Caco-2 (cell line): ENCODE data around the gene FHOD3. TPM values are rescaled to one million over a fixed set of nuclear protein-coding genes. Genes with fewer than 3 reads are reported as not detected.

ENCODE experiments used
- BruUV-seq: library from RNA; stranded (reverse); fragments of 400-500 nt; replicated peaks from 2 replicates; lab custom pipeline; 2021; lab: Mats Ljungman, UMichigan
- CTCF ChIA-PET: fragments of 300-600 bp; sonication (Branson Sonifier 250); formaldehyde crosslinking; loops from one replicate; lab custom pipeline; 2022; ENCODE audit warnings: antibody characterized with exemption; lab: Charles Lee
- POLR2A ChIA-PET: fragments of 300-600 bp; sonication (Branson Sonifier 250); formaldehyde crosslinking; loops from one replicate; lab custom pipeline; 2022; ENCODE audit warnings: antibody characterized with exemption; lab: Charles Lee
- DNase-seq, 2 experiments: peaks; one replicate each; pipeline versions ENCODE4 v3.0.0 to v3.0.0-alpha.2; 2020 to 2022
- H3K27me3 ChIP-seq: replicated peaks from 2 replicates; pipeline ENCODE4 v1.6.0; 2011; ENCODE audit warnings: low read length; ENCODE audit not compliant: control insufficient read depth, insufficient read depth
- H3K36me3 ChIP-seq: 2 replicates; pipeline ENCODE4 v1.5.1; 2011; ENCODE audit warnings: low read length; ENCODE audit not compliant: control insufficient read depth, insufficient read depth
- H3K4me1 ChIP-seq: fragments of 250-450 bp; sonication (Bioruptor Pico); 2 replicates; pipeline ENCODE4 v1.5.1; 2020; ENCODE audit warnings: mild to moderate bottlenecking
- H3K4me3 ChIP-seq: 2 replicates; pipeline ENCODE4 v1.5.1; 2011; ENCODE audit warnings: low read depth, mild to moderate bottlenecking, control low read depth, low read length
- H3K9me3 ChIP-seq: fragments of 250-450 bp; sonication (Bioruptor Pico); 2 replicates; pipeline ENCODE4 v1.5.1; 2020; ENCODE audit warnings: mild to moderate bottlenecking, moderate library complexity
- H3K27ac Mint-ChIP-seq: one replicate; pipeline ENCODE4 v1.8.0; 2022; ENCODE audit warnings: mixed read lengths; ENCODE audit not compliant: unreplicated experiment
- H3K27me3 Mint-ChIP-seq: one replicate; pipeline ENCODE4 v1.8.0; 2022; ENCODE audit warnings: mixed read lengths; ENCODE audit not compliant: insufficient read depth, unreplicated experiment
- H3K36me3 Mint-ChIP-seq: one replicate; pipeline ENCODE4 v1.8.0; 2022; ENCODE audit warnings: mild to moderate bottlenecking, mixed read lengths; ENCODE audit not compliant: insufficient read depth, unreplicated experiment
- H3K4me1 Mint-ChIP-seq: one replicate; pipeline ENCODE4 v1.8.0; 2022; ENCODE audit warnings: low read depth, mixed read lengths; ENCODE audit not compliant: unreplicated experiment
- H3K4me3 Mint-ChIP-seq: one replicate; pipeline ENCODE4 v1.8.0; 2022; ENCODE audit warnings: mild to moderate bottlenecking, moderate library complexity, mixed read lengths; ENCODE audit not compliant: unreplicated experiment
- H3K9me3 Mint-ChIP-seq: one replicate; pipeline ENCODE4 v1.8.0; 2022; ENCODE audit warnings: mixed read lengths; ENCODE audit not compliant: unreplicated experiment
- intact Hi-C: fragments of 100-400 bp; cut with micrococcal nuclease; formaldehyde crosslinking; loops from one replicate; pipeline ENCODE4 v1.10.0; 2022; ENCODE audit not compliant: unreplicated experiment
- total RNA-seq: library from RNA; stranded (reverse); gene quantifications from 2 replicates; pipeline ENCODE4 v1.2.3, GENCODE V29; 2022
- TF ChIP-seq, protein P1 (sequence below), 2 experiments: fragments of 200-600 bp in 1 of 2; IDR thresholded peaks; 1 replicate in 1 of 2; 2 replicates in 1 of 2; pipeline versions ENCODE4 v1.5.1 to v1.8.0; 2011 to 2022; ENCODE audit warnings: antibody characterized with exemption in 1 of 2, control low read depth in 1 of 2, inconsistent platforms in 1 of 2, low read depth in 1 of 2, low read length in 1 of 2, mild to moderate bottlenecking in 1 of 2, moderate library complexity in 1 of 2; ENCODE audit not compliant: insufficient read depth in 1 of 2, severe bottlenecking in 1 of 2, unreplicated experiment in 1 of 2

FHOD3 gene
- total RNA-seq, 1 experiment from 2014 or later = not detected

- ChIA-PET POLR2A (no interaction called here), CTCF (no interaction called here)
- TF ChIP-seq, protein P1, sequence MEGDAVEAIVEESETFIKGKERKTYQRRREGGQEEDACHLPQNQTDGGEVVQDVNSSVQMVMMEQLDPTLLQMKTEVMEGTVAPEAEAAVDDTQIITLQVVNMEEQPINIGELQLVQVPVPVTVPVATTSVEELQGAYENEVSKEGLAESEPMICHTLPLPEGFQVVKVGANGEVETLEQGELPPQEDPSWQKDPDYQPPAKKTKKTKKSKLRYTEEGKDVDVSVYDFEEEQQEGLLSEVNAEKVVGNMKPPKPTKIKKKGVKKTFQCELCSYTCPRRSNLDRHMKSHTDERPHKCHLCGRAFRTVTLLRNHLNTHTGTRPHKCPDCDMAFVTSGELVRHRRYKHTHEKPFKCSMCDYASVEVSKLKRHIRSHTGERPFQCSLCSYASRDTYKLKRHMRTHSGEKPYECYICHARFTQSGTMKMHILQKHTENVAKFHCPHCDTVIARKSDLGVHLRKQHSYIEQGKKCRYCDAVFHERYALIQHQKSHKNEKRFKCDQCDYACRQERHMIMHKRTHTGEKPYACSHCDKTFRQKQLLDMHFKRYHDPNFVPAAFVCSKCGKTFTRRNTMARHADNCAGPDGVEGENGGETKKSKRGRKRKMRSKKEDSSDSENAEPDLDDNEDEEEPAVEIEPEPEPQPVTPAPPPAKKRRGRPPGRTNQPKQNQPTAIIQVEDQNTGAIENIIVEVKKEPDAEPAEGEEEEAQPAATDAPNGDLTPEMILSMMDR (IDR thresholded peaks at IDR 0.05; ENCODE audit: insufficient read depth in 1 of 2, low read depth in 1 of 2, low read length in 1 of 2, severe bottlenecking in 1 of 2, unreplicated experiment in 1 of 2) = no peak
- Histone ChIP-seq H3K36me3 (no peaks in the 10 kb centered on the region), H3K4me1 (no peaks in the 10 kb centered on the region), H3K4me3 (no peak overlapping the region), H3K9me3 (no peaks in the 10 kb centered on the region), H3K27me3 (no peaks in the 10 kb centered on the region)
- Mint-ChIP-seq H3K9me3 (no peaks in the 10 kb centered on the region), H3K27ac (no peak overlapping the region), H3K4me3 (no peak overlapping the region), H3K4me1 (no peaks in the 10 kb centered on the region), H3K27me3 (peaks cover 2% of the 10 kb centered on the region), H3K36me3 (no peaks in the 10 kb centered on the region)
- intact Hi-C loops = no loop called here
- no TSS peak for BruUV-seq
- DNase-seq = peak in 1 of 2 experiments; percentile 4
These were observed 364.5 kb downstream of the FHOD3 start for GRCh38 chr18:36661999-36662398.

- H3K27me3 ChIP-seq = no peaks in the 10 kb centered on the region
- no peaks in the 10 kb centered on the region for H3K36me3 ChIP-seq
- Mint-ChIP-seq H3K9me3 (no peaks in the 10 kb centered on the region), H3K4me3 (no peak overlapping the region), H3K27me3 (peaks cover 2% of the 10 kb centered on the region), H3K27ac (no peak overlapping the region), H3K36me3 (no peaks in the 10 kb centered on the region), H3K4me1 (no peaks in the 10 kb centered on the region)
- no peak for DNase-seq
- CTCF ChIA-PET = no interaction called here
- no TSS peak for BruUV-seq
- no peak overlapping the region for H3K4me3 ChIP-seq
- POLR2A ChIA-PET = no interaction called here
- TF ChIP-seq, protein P1 (IDR thresholded peaks at IDR 0.05; ENCODE audit: insufficient read depth in 1 of 2, low read depth in 1 of 2, low read length in 1 of 2, severe bottlenecking in 1 of 2, unreplicated experiment in 1 of 2) = no peak
- intact Hi-C loops = no loop called here
- H3K4me1 ChIP-seq = no peaks in the 10 kb centered on the region
- no peaks in the 10 kb centered on the region for H3K9me3 ChIP-seq
These were observed 365.8 kb downstream of the FHOD3 start for GRCh38 chr18:36663312-36663711.

GRCh38 chr18:36665952-36666351 is 368.4 kb downstream of the FHOD3 start:
- Mint-ChIP-seq H3K4me3 (no peak overlapping the region), H3K27ac (no peak overlapping the region), H3K4me1 (no peaks in the 10 kb centered on the region), H3K9me3 (no peaks in the 10 kb centered on the region), H3K36me3 (no peaks in the 10 kb centered on the region), H3K27me3 (peaks cover 4% of the 10 kb centered on the region)
- intact Hi-C loops = no loop called here
- CTCF ChIA-PET = no interaction called here
- no peaks in the 10 kb centered on the region for H3K36me3 ChIP-seq
- no peak overlapping the region for H3K4me3 ChIP-seq
- no peaks in the 10 kb centered on the region for H3K9me3 ChIP-seq
- no peak for DNase-seq
- POLR2A ChIA-PET = no interaction called here
- BruUV-seq = no TSS peak
- TF ChIP-seq, protein P1 (IDR thresholded peaks at IDR 0.05; ENCODE audit: insufficient read depth in 1 of 2, low read depth in 1 of 2, low read length in 1 of 2, severe bottlenecking in 1 of 2, unreplicated experiment in 1 of 2) = no peak
- no peaks in the 10 kb centered on the region for H3K27me3 ChIP-seq
- H3K4me1 ChIP-seq = no peaks in the 10 kb centered on the region
